SJCRH30 (cell line): ENCODE data around the gene SLC16A4. TPM values are rescaled to one million over a fixed set of nuclear protein-coding genes. Genes with fewer than 3 reads are reported as not detected.

Source experiments
- total RNA-seq: library from RNA; depleted of rRNA; stranded (reverse); fragments of >200 nt; shearing (Covaris generic); gene quantifications from 2 replicates; pipeline ENCODE4 v1.2.3, GENCODE V29; 2014; rRNA removed

Gene SLC16A4
- total RNA-seq, 1 experiment from 2014 or later = 4.9 TPM

Other genes with a start within 250 kb of the SLC16A4 start
- gene SLC6A17, start 240.5 kb downstream of the SLC16A4 start, total RNA-seq = not detected in 2 replicates
- gene KCNC4, start 180.7 kb downstream of the SLC16A4 start, total RNA-seq = 0.61 and 0.99 TPM in 2 replicates
- 56.5 and 66.1 TPM in 2 replicates for gene RBM15, start 51.6 kb downstream of the SLC16A4 start, total RNA-seq
- 138 and 141 TPM in 2 replicates for gene LAMTOR5, start 16.7 kb upstream of the SLC16A4 start, total RNA-seq
- gene PROK1, start 60.1 kb upstream of the SLC16A4 start, total RNA-seq = not detected in 2 replicates
- gene KCNA10, start 128.1 kb upstream of the SLC16A4 start, total RNA-seq = not detected in 2 replicates
- gene KCNA2, start 215.3 kb upstream of the SLC16A4 start, total RNA-seq = not detected in 2 replicates